ENCODE data around the gene NDOR1. TPM values are rescaled to one million over a fixed set of nuclear protein-coding genes. Genes with fewer than 3 reads are reported as not detected.
A peak's percentile ranks its signal among the peaks of the same experiment; 100 is the strongest.

Gene NDOR1
- total RNA-seq, 3 donors from 2014 or later: 15.9 to 19.7 (median 19.0) TPM

GRCh38 chr9:137266162-137266527 lies 60.6 kb downstream of the NDOR1 start:
- DNase-seq: peak in 1 of 3 donors; percentile 53
- H3K4me3 ChIP-seq: no peak overlapping the region
- peaks cover 22% of the 10 kb centered on the region for H3K4me1 ChIP-seq (ENCODE audit: low read depth)
- no peak for ATAC-seq
- peaks cover 3% of the 10 kb centered on the region for H3K36me3 ChIP-seq (ENCODE audit: low read depth)
- intact Hi-C loops (cut with DNase I, micrococcal nuclease): no loop called here
- no peaks in the 10 kb centered on the region for H3K9me3 ChIP-seq
- no peak for TF ChIP-seq CTCF (IDR thresholded peaks at IDR 0.05)

Small RNA genes lying within 50 kb of the gene (microRNA-seq; reads per million reads assigned to microRNA genes)
- not detected for gene MIR3621

Other genes with a start within 250 kb of the NDOR1 start
- 10 to 100 TPM in 2 of 3 donors, 1 to 10 TPM in 1; 2.5 to 45.4 (median 16.1) TPM for gene PTGDS, start 228.2 kb upstream of the NDOR1 start, total RNA-seq
- gene LCNL1, start 222.7 kb upstream of the NDOR1 start, total RNA-seq: under 1 TPM in 2 of 3 donors, not detected in 1; 0.17 to 0.76 TPM
- gene PAXX, start 213.3 kb upstream of the NDOR1 start, total RNA-seq: 10 to 100 TPM; 32.0 to 39.9 (median 34.1) TPM
- gene CLIC3, start 209.1 kb upstream of the NDOR1 start, total RNA-seq: 1 to 10 TPM in 1 of 3 donors, under 1 TPM in 2; 0.82 to 1.9 (median 0.99) TPM
- gene ABCA2, start 177.5 kb upstream of the NDOR1 start, total RNA-seq: 10 to 100 TPM; 20.1 to 77.2 (median 48.0) TPM
- gene FUT7, start 173.6 kb upstream of the NDOR1 start, total RNA-seq: under 1 TPM in 2 of 3 donors, not detected in 1; 0.14 to 0.27 TPM
- gene NPDC1, start 159.5 kb upstream of the NDOR1 start, total RNA-seq: 100 to 1,000 TPM in 1 of 3 donors, 10 to 100 TPM in 2; 78.6 to 177 (median 83.0) TPM
- 10 to 100 TPM in 2 of 3 donors, 1 to 10 TPM in 1; 7.7 to 26.8 (median 10.7) TPM for gene ENTPD2, start 151.6 kb upstream of the NDOR1 start, total RNA-seq
- 10 to 100 TPM in 1 of 3 donors, 1 to 10 TPM in 2; 2.7 to 11.2 (median 6.0) TPM for gene SAPCD2, start 135.1 kb upstream of the NDOR1 start, total RNA-seq
- 10 to 100 TPM; 10.5 to 13.6 (median 12.8) TPM for gene UAP1L1, start 128.2 kb upstream of the NDOR1 start, total RNA-seq
- 10 to 100 TPM; 36.1 to 55.4 (median 52.7) TPM for gene MAN1B1, start 118.7 kb upstream of the NDOR1 start, total RNA-seq
- gene DPP7, start 91.0 kb upstream of the NDOR1 start, total RNA-seq: 100 to 1,000 TPM in 1 of 3 donors, 10 to 100 TPM in 2; 47.0 to 114 (median 51.5) TPM
- 1 to 10 TPM in 1 of 3 donors, under 1 TPM in 1, not detected in 1; 0.36 to 2.6 TPM for gene GRIN1, start 66.5 kb upstream of the NDOR1 start, total RNA-seq
- gene LRRC26, start 35.6 kb upstream of the NDOR1 start, total RNA-seq: 10 to 100 TPM; 18.7 to 63.0 (median 58.9) TPM
- 1 to 10 TPM in 1 of 3 donors, not detected in 2; 1.0 TPM for gene TMEM210, start 33.6 kb upstream of the NDOR1 start, total RNA-seq
- gene ANAPC2, start 17.1 kb upstream of the NDOR1 start, total RNA-seq: 10 to 100 TPM; 60.8 to 65.9 (median 61.7) TPM
- 10 to 100 TPM; 56.7 to 71.1 (median 64.0) TPM for gene SSNA1, start 17.0 kb upstream of the NDOR1 start, total RNA-seq
- gene TPRN, start 5.0 kb upstream of the NDOR1 start, total RNA-seq: 100 to 1,000 TPM in 2 of 3 donors, 10 to 100 TPM in 1; 73.8 to 170 (median 122) TPM
- 10 to 100 TPM; 30.6 to 40.4 (median 40.0) TPM for gene TMEM203, start 52 bp upstream of the NDOR1 start, total RNA-seq
- 1 to 10 TPM; 5.3 to 7.1 (median 5.8) TPM for gene RNF208, start 16.5 kb downstream of the NDOR1 start, total RNA-seq
- gene CYSRT1, start 19.5 kb downstream of the NDOR1 start, total RNA-seq: not detected
- gene RNF224, start 21.8 kb downstream of the NDOR1 start, total RNA-seq: not detected
- gene SLC34A3, start 25.2 kb downstream of the NDOR1 start, total RNA-seq: not detected
- gene TUBB4B, start 35.6 kb downstream of the NDOR1 start, total RNA-seq: 100 to 1,000 TPM; 286 to 379 (median 332) TPM
- gene STPG3, start 45.6 kb downstream of the NDOR1 start, total RNA-seq: not detected
- 10 to 100 TPM; 52.9 to 66.2 (median 60.5) TPM for gene NELFB, start 49.6 kb downstream of the NDOR1 start, total RNA-seq
- 10 to 100 TPM; 23.3 to 48.6 (median 45.3) TPM for gene TOR4A, start 72.0 kb downstream of the NDOR1 start, total RNA-seq
- gene NRARP, start 96.6 kb downstream of the NDOR1 start, total RNA-seq: 100 to 1,000 TPM in 2 of 3 donors, 10 to 100 TPM in 1; 61.4 to 171 (median 146) TPM
- gene EXD3, start 217.5 kb downstream of the NDOR1 start, total RNA-seq: 10 to 100 TPM; 39.4 to 56.7 (median 40.1) TPM
- gene NOXA1, start 217.7 kb downstream of the NDOR1 start, total RNA-seq: 10 to 100 TPM; 18.0 to 41.5 (median 27.2) TPM
- gene ENTPD8, start 235.7 kb downstream of the NDOR1 start, total RNA-seq: 100 to 1,000 TPM in 1 of 3 donors, 10 to 100 TPM in 2; 36.7 to 127 (median 74.8) TPM